GM18951 (cell line): ENCODE data around the gene EFCAB6.

Source experiments
- POLR2A ChIP-seq: IDR thresholded peaks from 4 replicates; pipeline ENCODE4 v1.6.1; 2011; ENCODE audit warnings: mild to moderate bottlenecking; ENCODE audit not compliant: insufficient read length, insufficient read depth; ENCODE audit errors: extremely low read depth
- in situ Hi-C: fragments of 300-500 bp; cut with MboI; formaldehyde crosslinking; loops from one replicate; pipeline ENCODE4 v1.12.0; 2022; ENCODE audit warnings: low sequenced_read_pairs, mixed read lengths, inconsistent platforms; ENCODE audit not compliant: unreplicated experiment

EFCAB6 gene

GRCh38 chr22:43831561-43832392 lies 19.7 kb upstream of the EFCAB6 start:
- in situ Hi-C loops = no loop called here
- no peak for TF ChIP-seq POLR2A

- in situ Hi-C loops = no loop called here
- TF ChIP-seq POLR2A = no peak
These were observed 18.9 kb upstream of the EFCAB6 start for GRCh38 chr22:43830931-43831560.

GRCh38 chr22:43829904-43830851 lies 18.1 kb upstream of the EFCAB6 start:
- in situ Hi-C loops = no loop called here
- TF ChIP-seq POLR2A = no peak

GRCh38 chr22:43828998-43829782 lies 17.1 kb upstream of the EFCAB6 start:
- TF ChIP-seq POLR2A = no peak
- in situ Hi-C loops = no loop called here

- in situ Hi-C loops = no loop called here
- no peak for TF ChIP-seq POLR2A
These were observed 16.6 kb upstream of the EFCAB6 start for GRCh38 chr22:43828725-43828997.

GRCh38 chr22:43827926-43828724 lies 16.0 kb upstream of the EFCAB6 start:
- in situ Hi-C loops = no loop called here
- no peak for TF ChIP-seq POLR2A

GRCh38 chr22:43827003-43827735 lies 15.1 kb upstream of the EFCAB6 start:
- no peak for TF ChIP-seq POLR2A
- in situ Hi-C loops = no loop called here

GRCh38 chr22:43826142-43827002 lies 14.3 kb upstream of the EFCAB6 start:
- TF ChIP-seq POLR2A = no peak
- in situ Hi-C loops = no loop called here

GRCh38 chr22:43825651-43826050 lies 13.5 kb upstream of the EFCAB6 start:
- in situ Hi-C loops = no loop called here
- TF ChIP-seq POLR2A = no peak

- in situ Hi-C loops = no loop called here
- no peak for TF ChIP-seq POLR2A
These were observed 12.8 kb upstream of the EFCAB6 start for GRCh38 chr22:43824724-43825420.
